ENCODE data around the gene GNB5.

DNA sequence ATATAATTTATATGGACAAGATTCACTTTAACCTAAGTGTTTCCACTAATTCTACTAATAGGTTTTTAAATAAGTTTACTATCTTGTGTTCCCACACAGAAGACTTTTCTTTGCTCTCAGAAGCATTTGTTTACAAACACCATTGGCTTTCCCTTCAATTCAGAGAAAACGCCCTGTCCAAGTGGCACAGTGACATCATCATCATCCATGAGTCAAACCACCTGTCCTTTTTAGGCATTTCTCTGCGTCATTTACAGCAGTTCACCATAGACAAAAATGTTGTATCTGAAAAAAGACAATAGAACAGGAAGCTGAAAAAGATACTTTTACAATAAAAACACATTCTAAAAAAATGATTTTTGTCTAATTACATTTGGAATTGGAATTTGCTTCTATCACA is 69.3 kb downstream of the GNB5 start:
- TF ChIP-seq EZH2 (IDR thresholded peaks at IDR 0.05; ENCODE audit: insufficient read depth, low read length), result no peak
- TF ChIP-seq, protein P1, sequence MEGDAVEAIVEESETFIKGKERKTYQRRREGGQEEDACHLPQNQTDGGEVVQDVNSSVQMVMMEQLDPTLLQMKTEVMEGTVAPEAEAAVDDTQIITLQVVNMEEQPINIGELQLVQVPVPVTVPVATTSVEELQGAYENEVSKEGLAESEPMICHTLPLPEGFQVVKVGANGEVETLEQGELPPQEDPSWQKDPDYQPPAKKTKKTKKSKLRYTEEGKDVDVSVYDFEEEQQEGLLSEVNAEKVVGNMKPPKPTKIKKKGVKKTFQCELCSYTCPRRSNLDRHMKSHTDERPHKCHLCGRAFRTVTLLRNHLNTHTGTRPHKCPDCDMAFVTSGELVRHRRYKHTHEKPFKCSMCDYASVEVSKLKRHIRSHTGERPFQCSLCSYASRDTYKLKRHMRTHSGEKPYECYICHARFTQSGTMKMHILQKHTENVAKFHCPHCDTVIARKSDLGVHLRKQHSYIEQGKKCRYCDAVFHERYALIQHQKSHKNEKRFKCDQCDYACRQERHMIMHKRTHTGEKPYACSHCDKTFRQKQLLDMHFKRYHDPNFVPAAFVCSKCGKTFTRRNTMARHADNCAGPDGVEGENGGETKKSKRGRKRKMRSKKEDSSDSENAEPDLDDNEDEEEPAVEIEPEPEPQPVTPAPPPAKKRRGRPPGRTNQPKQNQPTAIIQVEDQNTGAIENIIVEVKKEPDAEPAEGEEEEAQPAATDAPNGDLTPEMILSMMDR (IDR thresholded peaks at IDR 0.05; ENCODE audit: insufficient read depth, low read depth, low read length), result no peak
